Measurements from ENCODE around the gene TOP3B. TPM values are rescaled to one million over a fixed set of nuclear protein-coding genes. Genes with fewer than 3 reads are reported as not detected.

TOP3B gene
- total and polyA plus RNA-seq, 2 donors from 2014 or later = 8.1 to 26.7 TPM

DNA sequence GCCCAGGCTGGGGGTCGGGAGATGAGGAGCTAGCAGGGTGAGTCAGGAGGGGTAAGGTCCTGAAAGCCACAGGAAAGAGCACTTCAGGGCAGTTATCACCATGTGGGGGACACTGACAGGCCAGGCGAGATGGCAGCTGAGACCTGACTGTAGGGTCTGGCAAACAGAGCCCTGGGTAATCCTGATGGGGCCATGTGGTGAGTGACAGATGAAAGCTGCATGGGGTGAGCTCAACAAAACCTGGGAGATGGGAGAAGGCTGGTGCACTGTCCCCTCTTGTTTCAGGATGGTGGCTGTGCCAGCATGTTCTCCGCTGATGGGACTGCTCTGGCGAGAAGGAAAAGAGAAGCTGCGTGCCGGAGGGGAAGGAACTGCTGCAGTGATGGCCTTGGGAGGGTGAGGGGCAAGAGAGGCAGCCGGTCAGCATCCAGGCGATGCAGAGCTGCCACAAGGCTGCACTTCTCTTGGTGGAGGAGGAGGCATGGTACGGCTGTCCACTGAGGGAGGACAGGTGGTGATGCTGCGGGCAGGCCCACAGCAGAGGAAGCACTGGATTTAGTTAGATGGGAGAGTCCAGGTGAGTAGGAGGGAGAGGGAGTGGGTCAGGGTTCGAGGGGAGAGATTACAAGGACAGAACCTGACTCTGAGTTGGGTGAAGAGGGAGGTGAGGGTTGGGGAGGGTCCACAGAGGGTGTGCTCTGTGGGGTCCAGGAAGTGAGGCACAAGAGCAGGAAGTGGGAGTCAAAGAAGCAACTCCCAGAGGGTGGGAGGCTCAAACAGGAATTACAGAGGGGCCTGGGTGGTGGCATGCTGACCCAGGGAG, 3.8 kb downstream of the TOP3B start:
- H3K9ac ChIP-seq (ENCODE audit: low read length in 3 of 3) = no peak overlapping the region
- peak in 1 of 5 donors; percentile 21 for DNase-seq
- no peak overlapping the region for H3K4me3 ChIP-seq (ENCODE audit: low read length in 3 of 3)
- no peak for FAIRE-seq
- H3K27me3 ChIP-seq (ENCODE audit: control insufficient read depth, insufficient read depth, low read length) = no peaks in the 10 kb centered on the region
- intact Hi-C loops (cut with DNase I) = no loop called here
- peaks cover 0 to 16% (median 14%) of the 10 kb centered on the region in 3 donors for H3K36me3 ChIP-seq (ENCODE audit: control insufficient read depth in 2 of 3, insufficient read depth in 3 of 3, low read length in 3 of 3)
- TF ChIP-seq, protein P1, sequence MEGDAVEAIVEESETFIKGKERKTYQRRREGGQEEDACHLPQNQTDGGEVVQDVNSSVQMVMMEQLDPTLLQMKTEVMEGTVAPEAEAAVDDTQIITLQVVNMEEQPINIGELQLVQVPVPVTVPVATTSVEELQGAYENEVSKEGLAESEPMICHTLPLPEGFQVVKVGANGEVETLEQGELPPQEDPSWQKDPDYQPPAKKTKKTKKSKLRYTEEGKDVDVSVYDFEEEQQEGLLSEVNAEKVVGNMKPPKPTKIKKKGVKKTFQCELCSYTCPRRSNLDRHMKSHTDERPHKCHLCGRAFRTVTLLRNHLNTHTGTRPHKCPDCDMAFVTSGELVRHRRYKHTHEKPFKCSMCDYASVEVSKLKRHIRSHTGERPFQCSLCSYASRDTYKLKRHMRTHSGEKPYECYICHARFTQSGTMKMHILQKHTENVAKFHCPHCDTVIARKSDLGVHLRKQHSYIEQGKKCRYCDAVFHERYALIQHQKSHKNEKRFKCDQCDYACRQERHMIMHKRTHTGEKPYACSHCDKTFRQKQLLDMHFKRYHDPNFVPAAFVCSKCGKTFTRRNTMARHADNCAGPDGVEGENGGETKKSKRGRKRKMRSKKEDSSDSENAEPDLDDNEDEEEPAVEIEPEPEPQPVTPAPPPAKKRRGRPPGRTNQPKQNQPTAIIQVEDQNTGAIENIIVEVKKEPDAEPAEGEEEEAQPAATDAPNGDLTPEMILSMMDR (IDR thresholded peaks at IDR 0.05; ENCODE audit: borderline replicate concordance, extremely low read depth, insufficient read depth) = no peak
- H3K27ac ChIP-seq (ENCODE audit: low read depth in 2 of 2, low read length in 2 of 2) = no peak overlapping the region
- no peaks in the 10 kb centered on the region for H3K9me3 ChIP-seq (ENCODE audit: control insufficient read depth in 2 of 3, insufficient read depth in 1 of 3, low read length in 3 of 3)
- H3K4me1 ChIP-seq (ENCODE audit: control insufficient read depth in 2 of 3, insufficient read depth in 2 of 3, low read depth in 1 of 3, low read length in 3 of 3) = peaks cover 0 to 9% (median 0%) of the 10 kb centered on the region in 3 donors

DNA sequence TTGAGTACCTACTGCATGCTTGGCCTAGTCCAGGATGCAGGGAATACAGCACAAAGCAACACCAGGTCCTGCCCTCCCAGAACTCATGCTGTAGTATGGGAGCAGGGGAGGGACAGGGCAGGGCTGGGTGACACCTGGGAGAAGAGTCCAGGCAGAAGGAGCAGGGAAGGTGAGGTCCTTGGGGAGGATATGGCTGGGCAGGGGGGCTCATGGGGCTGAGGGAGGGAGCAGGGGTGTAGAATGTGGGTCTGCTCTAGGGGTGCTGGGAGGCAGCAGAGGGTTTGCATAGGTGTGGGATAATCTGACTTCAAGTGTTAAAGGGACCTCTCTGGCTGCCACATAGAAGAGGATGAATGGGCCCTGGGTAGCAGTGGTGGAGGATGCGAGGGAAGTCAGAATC, 4.8 kb downstream of the TOP3B start:
- TF ChIP-seq, protein P1 (IDR thresholded peaks at IDR 0.05; ENCODE audit: borderline replicate concordance, extremely low read depth, insufficient read depth) = no peak
- Histone ChIP-seq H3K9me3 (ENCODE audit: control insufficient read depth in 2 of 3, insufficient read depth in 1 of 3, low read length in 3 of 3) (no peaks in the 10 kb centered on the region), H3K27me3 (ENCODE audit: control insufficient read depth, insufficient read depth, low read length) (no peaks in the 10 kb centered on the region), H3K4me1 (ENCODE audit: control insufficient read depth in 2 of 3, insufficient read depth in 2 of 3, low read depth in 1 of 3, low read length in 3 of 3) (peaks cover 0 to 9% (median 0%) of the 10 kb centered on the region in 3 donors), H3K36me3 (ENCODE audit: control insufficient read depth in 2 of 3, insufficient read depth in 3 of 3, low read length in 3 of 3) (peaks cover 0 to 19% (median 14%) of the 10 kb centered on the region in 3 donors), H3K9ac (ENCODE audit: low read length in 3 of 3) (no peak overlapping the region), H3K27ac (ENCODE audit: low read depth in 2 of 2, low read length in 2 of 2) (no peak overlapping the region), H3K4me3 (ENCODE audit: low read length in 3 of 3) (no peak overlapping the region)
- no peak for FAIRE-seq
- peak in 1 of 5 donors; percentile 35 for DNase-seq
- intact Hi-C loops (cut with DNase I) = no loop called here

DNA sequence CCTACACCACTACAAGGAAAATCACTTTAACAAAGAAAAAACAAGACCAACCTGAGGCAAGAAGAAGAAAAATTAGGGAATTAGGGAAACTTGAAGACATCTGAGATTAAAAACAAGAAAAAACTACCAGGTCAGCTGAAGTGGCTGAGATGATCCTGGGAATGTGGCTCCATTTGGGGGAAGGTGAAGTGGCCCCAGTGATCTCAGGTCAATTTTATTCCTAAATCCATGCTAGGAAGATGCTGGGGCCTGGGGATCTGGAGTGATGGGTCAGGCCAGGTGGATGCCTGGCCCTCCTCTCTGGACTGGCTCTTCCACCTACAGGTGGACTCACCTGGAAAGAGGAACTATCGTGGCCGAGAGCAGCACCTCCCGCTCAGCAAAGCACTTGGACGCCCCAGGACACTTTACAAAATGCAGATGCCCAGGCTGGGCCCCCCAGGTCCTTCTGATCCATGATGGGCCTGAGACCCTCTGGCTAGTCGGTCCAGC, 6.7 kb downstream of the TOP3B start:
- FAIRE-seq (no peak), DNase-seq (no peak)
- Histone ChIP-seq H3K9ac (ENCODE audit: low read length in 3 of 3) (no peak overlapping the region), H3K9me3 (ENCODE audit: control insufficient read depth in 2 of 3, insufficient read depth in 1 of 3, low read length in 3 of 3) (no peaks in the 10 kb centered on the region), H3K27me3 (ENCODE audit: control insufficient read depth, insufficient read depth, low read length) (no peaks in the 10 kb centered on the region), H3K36me3 (ENCODE audit: control insufficient read depth in 2 of 3, insufficient read depth in 3 of 3, low read length in 3 of 3) (peaks cover 4 to 31% (median 27%) of the 10 kb centered on the region in 3 donors), H3K27ac (ENCODE audit: low read depth in 2 of 2, low read length in 2 of 2) (no peak overlapping the region), H3K4me1 (ENCODE audit: control insufficient read depth in 2 of 3, insufficient read depth in 2 of 3, low read depth in 1 of 3, low read length in 3 of 3) (no peaks in the 10 kb centered on the region), H3K4me3 (ENCODE audit: low read length in 3 of 3) (no peak overlapping the region)
- intact Hi-C loops (cut with DNase I) = no loop called here
- TF ChIP-seq, protein P1 (IDR thresholded peaks at IDR 0.05; ENCODE audit: borderline replicate concordance, extremely low read depth, insufficient read depth) = no peak

Data from kidney (tissue), 14 donors.